ENCODE measurements around the gene PREP.

- no peak for TF ChIP-seq ATF2 (tag by site-specific recombination; IDR thresholded peaks at IDR 0.05; ENCODE audit: low read depth)
- TF ChIP-seq, protein P1, sequence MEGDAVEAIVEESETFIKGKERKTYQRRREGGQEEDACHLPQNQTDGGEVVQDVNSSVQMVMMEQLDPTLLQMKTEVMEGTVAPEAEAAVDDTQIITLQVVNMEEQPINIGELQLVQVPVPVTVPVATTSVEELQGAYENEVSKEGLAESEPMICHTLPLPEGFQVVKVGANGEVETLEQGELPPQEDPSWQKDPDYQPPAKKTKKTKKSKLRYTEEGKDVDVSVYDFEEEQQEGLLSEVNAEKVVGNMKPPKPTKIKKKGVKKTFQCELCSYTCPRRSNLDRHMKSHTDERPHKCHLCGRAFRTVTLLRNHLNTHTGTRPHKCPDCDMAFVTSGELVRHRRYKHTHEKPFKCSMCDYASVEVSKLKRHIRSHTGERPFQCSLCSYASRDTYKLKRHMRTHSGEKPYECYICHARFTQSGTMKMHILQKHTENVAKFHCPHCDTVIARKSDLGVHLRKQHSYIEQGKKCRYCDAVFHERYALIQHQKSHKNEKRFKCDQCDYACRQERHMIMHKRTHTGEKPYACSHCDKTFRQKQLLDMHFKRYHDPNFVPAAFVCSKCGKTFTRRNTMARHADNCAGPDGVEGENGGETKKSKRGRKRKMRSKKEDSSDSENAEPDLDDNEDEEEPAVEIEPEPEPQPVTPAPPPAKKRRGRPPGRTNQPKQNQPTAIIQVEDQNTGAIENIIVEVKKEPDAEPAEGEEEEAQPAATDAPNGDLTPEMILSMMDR (tag by site-specific recombination; IDR thresholded peaks at IDR 0.05) = no peak
Measured at GRCh38 chr6:105305521-105305920, 97.4 kb downstream of the PREP start.
